ENCODE measurements around the gene FEZF1.

Gene FEZF1

DNA sequence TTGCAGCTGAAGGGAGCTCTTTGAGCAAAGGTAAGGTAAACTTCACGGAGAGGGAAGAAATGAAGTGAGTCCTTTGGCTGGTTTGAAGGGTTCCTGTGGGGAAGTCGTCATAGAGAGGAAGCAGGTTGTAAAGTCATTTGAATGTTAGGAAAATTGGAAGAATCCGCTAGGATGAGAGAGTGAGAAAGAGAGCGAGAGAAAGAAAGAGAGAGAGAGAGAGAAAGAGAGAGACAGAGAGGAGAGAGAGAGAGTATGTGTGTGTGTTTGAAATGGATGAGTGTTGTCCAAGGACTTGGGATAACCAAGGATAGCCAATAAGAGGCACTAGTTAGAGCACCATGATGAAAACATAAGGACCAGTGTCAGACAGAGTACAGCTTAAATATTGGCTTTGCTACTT is 43.1 kb downstream of the FEZF1 start:
- DNase-seq: no peak

DNA sequence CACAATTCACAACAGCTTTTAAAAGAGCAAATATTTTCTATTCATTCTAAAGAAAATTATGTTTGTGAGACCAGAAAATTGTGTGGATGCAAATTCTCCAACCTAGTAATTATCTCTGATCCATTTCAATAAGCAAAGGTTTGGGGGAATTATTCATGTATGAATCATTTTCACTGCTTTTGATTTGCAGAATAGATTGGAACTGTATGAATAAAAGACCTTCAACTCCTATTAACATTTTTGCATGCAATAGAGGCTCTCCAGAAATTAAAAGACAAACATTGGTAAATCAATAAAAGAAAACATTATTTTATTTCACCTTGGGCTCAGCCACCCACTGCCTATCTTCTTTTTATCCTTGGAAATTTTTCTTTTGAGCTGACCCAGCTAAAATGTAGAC is 43.5 kb downstream of the FEZF1 start:
- no peak for DNase-seq

DNA sequence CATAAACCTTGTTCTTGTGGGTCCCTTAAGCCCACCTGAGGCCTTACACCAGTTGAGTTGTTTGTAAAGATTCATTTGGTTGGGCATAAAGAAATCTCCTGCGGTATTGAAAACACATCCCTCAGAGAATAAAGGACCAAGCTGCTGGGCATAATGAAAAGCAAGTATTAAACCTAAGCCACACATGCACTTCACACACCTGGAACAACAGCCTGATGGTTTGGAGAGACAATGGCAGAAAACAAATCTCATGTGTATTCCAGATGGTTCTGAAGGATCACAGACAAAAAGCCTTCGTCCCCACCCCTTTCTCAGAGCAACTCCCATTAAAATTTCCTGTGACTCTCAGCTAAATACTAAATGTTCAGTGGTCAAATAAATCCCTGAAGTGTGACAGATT is 44.2 kb downstream of the FEZF1 start:
- DNase-seq: no peak

DNA sequence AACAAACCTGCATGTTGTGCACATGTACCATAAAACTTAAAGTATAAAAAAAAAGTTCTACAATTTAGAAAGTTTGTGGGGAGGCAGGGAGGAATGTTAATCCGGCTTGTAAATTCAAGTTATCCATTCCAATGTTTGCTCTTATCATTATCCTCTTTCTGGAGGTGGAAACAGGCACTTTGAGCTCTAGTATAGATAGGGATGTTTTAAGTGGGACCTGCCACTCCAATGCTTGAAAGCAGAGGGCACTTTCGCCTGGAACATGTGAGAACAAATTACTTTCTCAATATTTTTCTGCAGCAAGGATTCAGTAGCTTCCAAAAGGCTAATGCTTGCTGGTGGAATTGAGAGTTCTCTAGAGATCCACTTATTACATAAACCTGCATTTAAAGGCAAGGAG is 45.6 kb downstream of the FEZF1 start:
- no peak for DNase-seq

DNA sequence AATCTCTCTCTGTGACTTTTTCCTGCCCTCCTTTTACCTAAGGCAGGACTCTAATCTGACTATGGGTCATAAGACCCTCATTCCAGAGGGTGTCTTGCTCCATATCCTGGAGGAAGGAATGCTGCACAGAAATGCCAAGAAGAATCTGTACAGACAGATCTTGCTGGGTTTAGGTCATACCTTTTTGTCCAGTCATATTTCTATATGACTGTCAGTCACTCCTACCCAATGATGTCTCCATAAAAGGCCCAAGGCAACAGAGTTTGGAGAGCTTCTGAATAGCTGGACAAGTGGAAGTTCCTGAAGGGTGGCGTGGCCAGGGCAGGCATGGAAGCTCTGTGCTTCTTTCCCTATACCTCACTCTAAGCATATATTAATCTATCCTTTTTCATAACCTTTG is 47.5 kb downstream of the FEZF1 start:
- DNase-seq: no peak

DNA sequence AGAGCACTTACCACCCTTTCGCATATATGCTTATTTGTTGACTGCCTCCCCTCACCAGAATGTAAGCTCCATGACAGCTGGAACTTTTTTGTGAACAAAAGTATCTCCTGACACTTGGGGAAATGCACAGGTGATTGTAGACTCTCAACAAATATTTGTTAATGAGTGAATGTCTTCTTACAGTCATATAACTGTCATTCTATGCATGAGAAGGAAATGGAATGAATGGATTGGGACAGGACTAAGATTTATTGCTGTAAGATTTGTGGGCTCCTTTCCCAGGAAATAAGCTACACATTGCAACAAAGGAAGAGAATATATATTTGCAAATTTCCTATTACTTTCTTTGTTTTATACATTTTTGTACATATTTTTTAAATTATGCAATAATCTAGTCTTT is 48.5 kb downstream of the FEZF1 start:
- no peak for DNase-seq

DNA sequence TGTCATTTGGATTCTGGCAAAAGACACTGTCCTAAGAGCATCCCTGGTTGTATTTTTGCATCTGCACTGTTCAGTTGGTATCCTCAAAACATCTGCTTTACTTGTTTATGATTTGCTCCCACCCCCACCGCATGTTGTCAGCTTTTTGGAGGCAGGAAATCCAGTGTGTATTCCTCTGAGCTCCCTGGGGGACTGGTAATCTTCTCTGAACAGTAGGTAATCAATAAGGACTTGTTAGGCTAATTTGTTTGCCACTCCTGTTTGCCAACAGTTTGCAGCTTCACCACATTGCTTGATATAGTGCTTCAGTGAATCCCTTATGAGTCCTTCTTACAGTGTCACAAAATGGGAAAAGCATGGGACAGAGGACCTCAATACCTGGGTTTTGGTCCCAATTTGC is 49.1 kb downstream of the FEZF1 start:
- no peak for DNase-seq
